Endothelial cell of umbilical vein (primary cell): ENCODE measurements around the gene ACSS1. TPM values are rescaled to one million over a fixed set of nuclear protein-coding genes. Genes with fewer than 3 reads are reported as not detected.

Experiments used
- BruUV-seq: library from RNA; stranded (reverse); fragments of 400-500 nt; replicated peaks from 2 replicates; lab custom pipeline; 2021; lab: Mats Ljungman, UMichigan
- CTCF ChIA-PET: fragments of 300-600, 350-600 bp; sonication (Branson Sonifier 250); formaldehyde crosslinking; loops from one replicate; lab custom pipeline; 2021; ENCODE audit warnings: antibody characterized with exemption, inconsistent platforms; lab: Charles Lee
- POLR2A ChIA-PET: fragments of 300-600, 350-600 bp; sonication (Branson Sonifier 250); formaldehyde crosslinking; loops from one replicate; lab custom pipeline; 2021; ENCODE audit warnings: antibody characterized with exemption, inconsistent platforms; lab: Charles Lee
- DNase-seq: peaks from one replicate; pipeline ENCODE4 v3.0.0-alpha.2; 2011; ENCODE audit warnings: low read depth, low spot score
- FAIRE-seq: peaks from 2 replicates; lab custom pipeline; 2011; peaks lifted over from hg19 to GRCh38; lab: Jason Lieb, UNC
- H2AFZ ChIP-seq: 2 replicates; pipeline ENCODE4 v1.6.0; 2012; ENCODE audit warnings: low read depth, low read length, control low read depth, inconsistent platforms
- H3K27ac ChIP-seq: 2 replicates; pipeline ENCODE4 v1.5.1; 2011; ENCODE audit warnings: low read depth, mild to moderate bottlenecking, control low read depth, low read length, moderate library complexity; ENCODE audit not compliant: insufficient read depth
- H3K27me3 ChIP-seq, 2 experiments: 2 replicates each; pipeline versions ENCODE4 v1.6.0 to v1.6.1; 2011; ENCODE audit warnings: low read length in 2 of 2, mixed read lengths in 1 of 2; ENCODE audit not compliant: control insufficient read depth in 2 of 2, insufficient read depth in 2 of 2
- H3K36me3 ChIP-seq, 2 experiments: 2 replicates in 1 of 2; 3 replicates in 1 of 2; pipeline ENCODE4 v1.5.1; 2011; ENCODE audit warnings: low read length in 2 of 2, mild to moderate bottlenecking in 1 of 2, moderate library complexity in 1 of 2; ENCODE audit not compliant: control insufficient read depth in 2 of 2, insufficient read depth in 2 of 2; ENCODE audit errors: extremely low read depth in 1 of 2
- H3K4me1 ChIP-seq: 3 replicates; pipeline ENCODE4 v1.5.1; 2011; ENCODE audit warnings: mild to moderate bottlenecking, low read length; ENCODE audit not compliant: control insufficient read depth, insufficient read depth; ENCODE audit errors: extremely low read depth
- H3K4me2 ChIP-seq: 2 replicates; pipeline ENCODE4 v1.6.1; 2011; ENCODE audit warnings: low read length, control low read depth, mixed read lengths; ENCODE audit not compliant: insufficient read depth
- H3K4me3 ChIP-seq, 3 experiments: fragments of 200-600 bp in 1 of 3; sonication (generic), shearing (Covaris generic) in 1 of 3; replicated peaks in 1 of 3; 2 replicates each; pipeline ENCODE4 v1.5.1; 2011 to 2016; ENCODE audit warnings: control low read depth in 3 of 3, low read length in 3 of 3, mild to moderate bottlenecking in 2 of 3, inconsistent platforms in 1 of 3, low read depth in 1 of 3, moderate library complexity in 1 of 3; ENCODE audit not compliant: insufficient read depth in 1 of 3
- H3K79me2 ChIP-seq: 2 replicates; pipeline ENCODE4 v1.6.0; 2012; ENCODE audit warnings: low read length, inconsistent platforms; ENCODE audit not compliant: control insufficient read depth, insufficient read depth
- H3K9ac ChIP-seq: replicated peaks from 2 replicates; pipeline ENCODE3; 2011; ENCODE audit warnings: low read length, control low read depth; ENCODE audit not compliant: insufficient read depth; ENCODE audit errors: extremely low read depth
- H3K9me1 ChIP-seq: replicated peaks from 3 replicates; pipeline ENCODE4 v1.6.0; 2011; ENCODE audit warnings: mild to moderate bottlenecking, low read length; ENCODE audit not compliant: control insufficient read depth, insufficient read depth; ENCODE audit errors: extremely low read depth
- H3K9me3 ChIP-seq: replicated peaks from 2 replicates; pipeline ENCODE4 v1.5.1; 2012; ENCODE audit warnings: low read length, inconsistent platforms; ENCODE audit not compliant: control insufficient read depth, insufficient read depth
- H4K20me1 ChIP-seq: replicated peaks from 2 replicates; pipeline ENCODE3; 2011; ENCODE audit warnings: mild to moderate bottlenecking, low read length; ENCODE audit not compliant: control insufficient read depth, insufficient read depth; ENCODE audit errors: extremely low read depth
- EZH2 ChIP-seq: IDR thresholded peaks from 2 replicates; pipeline ENCODE4 v1.6.1; 2012; ENCODE audit warnings: borderline replicate concordance, low read depth, mild to moderate bottlenecking, moderate library complexity, low read length, inconsistent platforms; ENCODE audit not compliant: severe bottlenecking
- FOS ChIP-seq: IDR thresholded peaks from 2 replicates; pipeline ENCODE4 v1.6.1; 2011; ENCODE audit warnings: mild to moderate bottlenecking, low read length, moderate library complexity, borderline replicate concordance; ENCODE audit not compliant: insufficient read depth
- GATA2 ChIP-seq: IDR thresholded peaks from 2 replicates; pipeline ENCODE4 v1.7.0; 2011; ENCODE audit warnings: low read depth, mild to moderate bottlenecking, moderate library complexity, mixed read lengths, low read length; ENCODE audit not compliant: insufficient read length, insufficient read depth
- JUN ChIP-seq: IDR thresholded peaks from 2 replicates; pipeline ENCODE4 v1.6.1; 2011; ENCODE audit warnings: borderline replicate concordance, low read depth; ENCODE audit not compliant: insufficient read length, insufficient read depth
- MYC ChIP-seq: IDR thresholded peaks from one replicate; pipeline ENCODE4 v1.6.1; 2011; ENCODE audit warnings: mild to moderate bottlenecking, low read depth, low read length
- POLR2A ChIP-seq: IDR thresholded peaks from 2 replicates; pipeline ENCODE4 v1.6.1; 2012; ENCODE audit warnings: low read depth, mild to moderate bottlenecking, control low read depth, low read length
- POLR2AphosphoS5 ChIP-seq: IDR thresholded peaks from 2 replicates; pipeline ENCODE4 v1.6.1; 2012; ENCODE audit warnings: low read depth, mild to moderate bottlenecking, control low read depth, low read length, moderate library complexity; ENCODE audit not compliant: insufficient read depth
- dilution Hi-C: fragments of 300-500 bp; cut with MboI; formaldehyde crosslinking; loops from one replicate; pipeline ENCODE4 v1.15.0; 2019; ENCODE audit warnings: low sequenced_read_pairs; ENCODE audit not compliant: extremely low pct_ligation_motif_present
- intact Hi-C: fragments of 100-400 bp; cut with micrococcal nuclease; formaldehyde crosslinking; loops from one replicate; pipeline ENCODE4 v1.10.0; 2022
- polyA plus RNA-seq, 4 experiments: library from polyadenylated mRNA; depleted of rRNA in 3 of 4; stranded (reverse) in 3 of 4; unstranded in 1 of 4; fragments of >200 nt; gene quantifications; 2 replicates each; pipeline versions ENCODE4 v1.2.1 to v1.2.3, GENCODE V29; 2011 to 2012; ENCODE audit warnings: missing spikeins in 1 of 4
- total RNA-seq: library from RNA; stranded (reverse); gene quantifications from 2 replicates; pipeline ENCODE4 v1.2.3, GENCODE V29; 2021
- TF ChIP-seq, protein P1 (sequence below), 2 donors: IDR thresholded peaks; 1 replicate in 1 of 2; 2 replicates in 1 of 2; pipeline ENCODE4 v1.5.1; 2011; ENCODE audit warnings: low read length in 2 of 2, mild to moderate bottlenecking in 2 of 2, moderate library complexity in 2 of 2, control low read depth in 1 of 2, inconsistent platforms in 1 of 2, low read depth in 1 of 2; ENCODE audit not compliant: insufficient read depth in 1 of 2; ENCODE audit errors: extremely low read depth in 1 of 2
- TF ChIP-seq, protein P2 (sequence below): IDR thresholded peaks from 2 replicates; pipeline ENCODE4 v1.6.1; 2011; ENCODE audit not compliant: insufficient read depth, insufficient read length

ACSS1 gene
- total and polyA plus RNA-seq, 2 donors (not counting 3 experiments of a cell fraction or from before 2014, with no cell fraction given), result 6.2 to 17.9 TPM

GRCh38 chr20:25099601-25100140 is 41.7 kb upstream of the ACSS1 start:
- dilution Hi-C loops (no loop called here), intact Hi-C loops (no loop called here)
- DNase-seq (no peak), FAIRE-seq (no peak)
- no TSS peak for BruUV-seq
- Histone ChIP-seq H3K9ac (no peak overlapping the region), H3K36me3 (no peaks in the 10 kb centered on the region), H3K9me3 (no peaks in the 10 kb centered on the region), H3K4me2 (no peak overlapping the region), H3K79me2 (no peaks in the 10 kb centered on the region), H4K20me1 (no peaks in the 10 kb centered on the region), H3K9me1 (no peaks in the 10 kb centered on the region), H3K27me3 (peaks cover 0 to 4% of the 10 kb centered on the region in 2 experiments), H3K4me1 (no peaks in the 10 kb centered on the region), H3K4me3 (no peak overlapping the region), H2AFZ (no peak overlapping the region), H3K27ac (no peak overlapping the region)
- ChIA-PET POLR2A (no interaction called here), CTCF (no interaction called here)
- TF ChIP-seq MYC, result no peak
- TF ChIP-seq JUN, result no peak
- no peak for TF ChIP-seq POLR2AphosphoS5
- TF ChIP-seq, protein P1, sequence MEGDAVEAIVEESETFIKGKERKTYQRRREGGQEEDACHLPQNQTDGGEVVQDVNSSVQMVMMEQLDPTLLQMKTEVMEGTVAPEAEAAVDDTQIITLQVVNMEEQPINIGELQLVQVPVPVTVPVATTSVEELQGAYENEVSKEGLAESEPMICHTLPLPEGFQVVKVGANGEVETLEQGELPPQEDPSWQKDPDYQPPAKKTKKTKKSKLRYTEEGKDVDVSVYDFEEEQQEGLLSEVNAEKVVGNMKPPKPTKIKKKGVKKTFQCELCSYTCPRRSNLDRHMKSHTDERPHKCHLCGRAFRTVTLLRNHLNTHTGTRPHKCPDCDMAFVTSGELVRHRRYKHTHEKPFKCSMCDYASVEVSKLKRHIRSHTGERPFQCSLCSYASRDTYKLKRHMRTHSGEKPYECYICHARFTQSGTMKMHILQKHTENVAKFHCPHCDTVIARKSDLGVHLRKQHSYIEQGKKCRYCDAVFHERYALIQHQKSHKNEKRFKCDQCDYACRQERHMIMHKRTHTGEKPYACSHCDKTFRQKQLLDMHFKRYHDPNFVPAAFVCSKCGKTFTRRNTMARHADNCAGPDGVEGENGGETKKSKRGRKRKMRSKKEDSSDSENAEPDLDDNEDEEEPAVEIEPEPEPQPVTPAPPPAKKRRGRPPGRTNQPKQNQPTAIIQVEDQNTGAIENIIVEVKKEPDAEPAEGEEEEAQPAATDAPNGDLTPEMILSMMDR (IDR thresholded peaks at IDR 0.05; ENCODE audit: extremely low read depth in 1 of 2, insufficient read depth in 1 of 2, low read depth in 1 of 2, low read length in 2 of 2), result no peak
- TF ChIP-seq POLR2A, result no peak

DNA sequence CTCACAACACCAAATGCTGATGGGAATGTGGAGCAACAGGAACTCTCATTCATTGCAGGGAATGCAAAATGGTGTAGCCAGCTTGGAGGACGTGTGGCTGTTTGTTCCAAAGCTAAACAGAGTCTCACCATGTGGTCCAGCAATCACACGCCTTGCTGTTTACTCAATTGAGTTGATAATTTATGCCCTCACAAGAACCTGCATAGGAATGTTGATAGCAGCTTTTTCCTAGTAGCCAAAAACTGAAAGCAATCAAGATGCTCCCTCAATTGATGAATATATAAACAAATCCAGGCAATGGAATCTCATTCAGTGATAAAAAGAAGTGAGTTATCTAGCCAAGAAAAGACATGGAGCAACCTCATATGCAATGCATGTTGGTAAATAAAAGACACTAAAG is 39.6 kb upstream of the ACSS1 start:
- Histone ChIP-seq H3K9me1 (no peaks in the 10 kb centered on the region), H3K4me1 (no peaks in the 10 kb centered on the region), H3K4me2 (no peak overlapping the region), H3K4me3 (no peak overlapping the region), H3K27ac (no peak overlapping the region), H4K20me1 (no peaks in the 10 kb centered on the region), H3K27me3 (peaks cover 0 to 4% of the 10 kb centered on the region in 2 experiments), H2AFZ (no peak overlapping the region), H3K79me2 (no peaks in the 10 kb centered on the region), H3K36me3 (no peaks in the 10 kb centered on the region), H3K9ac (no peak overlapping the region), H3K9me3 (no peaks in the 10 kb centered on the region)
- DNase-seq (no peak), FAIRE-seq (no peak)
- no TSS peak for BruUV-seq
- no peak for TF ChIP-seq POLR2AphosphoS5
- TF ChIP-seq FOS, result no peak
- TF ChIP-seq, protein P2, sequence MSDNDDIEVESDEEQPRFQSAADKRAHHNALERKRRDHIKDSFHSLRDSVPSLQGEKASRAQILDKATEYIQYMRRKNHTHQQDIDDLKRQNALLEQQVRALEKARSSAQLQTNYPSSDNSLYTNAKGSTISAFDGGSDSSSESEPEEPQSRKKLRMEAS, result no peak
- TF ChIP-seq GATA2, result no peak
- no peak for TF ChIP-seq JUN
- no peak for TF ChIP-seq MYC
- no peak for TF ChIP-seq EZH2
- TF ChIP-seq, protein P1 (IDR thresholded peaks at IDR 0.05; ENCODE audit: extremely low read depth in 1 of 2, insufficient read depth in 1 of 2, low read depth in 1 of 2, low read length in 2 of 2), result no peak
- dilution Hi-C loops, result no loop called here
- ChIA-PET POLR2A (no interaction called here), CTCF (no interaction called here)
- intact Hi-C loops, result no loop called here
